MM.1S (cell line): ENCODE results near the gene ELMO1.

Experiments
- EZH2phosphoT487 ChIP-seq: fragments of 300-600 bp; sonication (generic); IDR thresholded peaks from 2 replicates; pipeline ENCODE4 v1.6.1; 2018; ENCODE audit warnings: antibody characterized with exemption, low read length
- TF ChIP-seq, protein P1 (sequence below): fragments of 300-600 bp; sonication (generic); IDR thresholded peaks from 2 replicates; pipeline ENCODE4 v1.5.1; 2016; ENCODE audit warnings: antibody characterized with exemption, low read length, mixed read lengths

GRCh38 chr7:37037286-37037685 is 411.4 kb downstream of the ELMO1 start:
- TF ChIP-seq, protein P1, sequence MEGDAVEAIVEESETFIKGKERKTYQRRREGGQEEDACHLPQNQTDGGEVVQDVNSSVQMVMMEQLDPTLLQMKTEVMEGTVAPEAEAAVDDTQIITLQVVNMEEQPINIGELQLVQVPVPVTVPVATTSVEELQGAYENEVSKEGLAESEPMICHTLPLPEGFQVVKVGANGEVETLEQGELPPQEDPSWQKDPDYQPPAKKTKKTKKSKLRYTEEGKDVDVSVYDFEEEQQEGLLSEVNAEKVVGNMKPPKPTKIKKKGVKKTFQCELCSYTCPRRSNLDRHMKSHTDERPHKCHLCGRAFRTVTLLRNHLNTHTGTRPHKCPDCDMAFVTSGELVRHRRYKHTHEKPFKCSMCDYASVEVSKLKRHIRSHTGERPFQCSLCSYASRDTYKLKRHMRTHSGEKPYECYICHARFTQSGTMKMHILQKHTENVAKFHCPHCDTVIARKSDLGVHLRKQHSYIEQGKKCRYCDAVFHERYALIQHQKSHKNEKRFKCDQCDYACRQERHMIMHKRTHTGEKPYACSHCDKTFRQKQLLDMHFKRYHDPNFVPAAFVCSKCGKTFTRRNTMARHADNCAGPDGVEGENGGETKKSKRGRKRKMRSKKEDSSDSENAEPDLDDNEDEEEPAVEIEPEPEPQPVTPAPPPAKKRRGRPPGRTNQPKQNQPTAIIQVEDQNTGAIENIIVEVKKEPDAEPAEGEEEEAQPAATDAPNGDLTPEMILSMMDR = no peak
- no peak for TF ChIP-seq EZH2phosphoT487
